Measurements from ENCODE around the gene MLX. TPM values are rescaled to one million over a fixed set of nuclear protein-coding genes. Genes with fewer than 3 reads are reported as not detected.
A peak's percentile ranks its signal among the peaks of the same experiment; 100 is the strongest.

MLX gene
- total and polyA plus RNA-seq, 10 of the 15 experiments (the other 5 are each of a cell fraction or from before 2014, with no cell fraction given), result 34.4 to 65.0 (median 44.4) TPM

- FAIRE-seq (no peak), ATAC-seq (no peak), DNase-seq (ENCODE audit: low read depth, low spot score) (no peak)
- H3K4me1 ChIP-seq (ENCODE audit: control insufficient read depth, insufficient read depth, low read length), result peaks cover 8% of the 10 kb centered on the region
- H4K20me1 ChIP-seq (ENCODE audit: control insufficient read depth, insufficient read depth), result no peaks in the 10 kb centered on the region
- H3K79me2 ChIP-seq (ENCODE audit: control insufficient read depth, insufficient read depth, low read length), result peaks cover 13% of the 10 kb centered on the region
- ChIA-PET CTCF (interaction anchor here (1.1 to 1.3 kb wide), 2 partner anchors 13 to 181 kb away, joined by 3 read pairs; no protein-coding TSS in a partner anchor), RAD21 (ENCODE audit: unreplicated experiment) (interaction anchor here (0.7 to 1.6 kb wide), 2 partner anchors 14 to 756 kb away, joined by 3 read pairs; no protein-coding TSS in a partner anchor), SMC1A (ENCODE audit: uncharacterized antibody, unreplicated experiment) (interaction anchor here (0.6 to 1.0 kb wide), 3 partner anchors 11 to 575 kb away, joined by 3 read pairs; partner anchors contain the start of gene CNP), POLR2A (interaction anchor here (0.5 to 1.4 kb wide), 5 partner anchors 9 to 56 kb away, joined by 3 to 5 read pairs (median 3); no protein-coding TSS in a partner anchor)
- no peak overlapping the region for H3K27ac ChIP-seq (ENCODE audit: control insufficient read depth, insufficient read depth)
- 82% methylated on average over 17 of the region's 17 CpGs for WGBS (ENCODE audit: insufficient coverage, insufficient replicate concordance, low lambda C conversion rate, missing lambda C conversion rate)
- H3K4me3 ChIP-seq, result no peak overlapping the region
- intact Hi-C loops (cut with micrococcal nuclease; ENCODE audit: unreplicated experiment), result no loop called here
- BruUV-seq (replicated peaks), result no TSS peak
- in situ Hi-C loops (cut with MboI), result no loop called here
- H3K36me3 ChIP-seq (ENCODE audit: control insufficient read depth in 2 of 2, insufficient read depth in 2 of 2, low read length in 1 of 2), result peaks cover 0 to 5% of the 10 kb centered on the region in 2 experiments; a peak in 3 of 4 replicates
- TF ChIP-seq POLR2A (IDR thresholded peaks at IDR 0.05; ENCODE audit: low read depth, low read length) (peak; percentile 46), TAF1 (IDR thresholded peaks at IDR 0.05; ENCODE audit: borderline replicate concordance, low read depth, low read length) (no peak)
- H3K9ac ChIP-seq (ENCODE audit: control insufficient read depth, insufficient read depth, low read length), result no peak overlapping the region
- H2AFZ ChIP-seq (ENCODE audit: control insufficient read depth, low read depth, low read length), result no peak overlapping the region
- H3K9me3 ChIP-seq (replicated peaks; ENCODE audit: control insufficient read depth, insufficient read depth, low read length), result no peaks in the 10 kb centered on the region
- H3K4me2 ChIP-seq (ENCODE audit: control insufficient read depth, insufficient read depth), result no peak overlapping the region
- H3K27me3 ChIP-seq (replicated peaks in 1 of 2; ENCODE audit: control insufficient read depth in 2 of 2, insufficient read depth in 2 of 2, low read length in 1 of 2), result no peaks in the 10 kb centered on the region
Observed at GRCh38 chr17:42541041-42541833, 25.7 kb upstream of the MLX start.

GRCh38 chr17:42543190-42544079 lies 23.5 kb upstream of the MLX start:
- CTCF ChIA-PET, result no interaction called here
- peaks cover 0 to 5% of the 10 kb centered on the region in 2 experiments; a peak in 3 of 4 replicates for H3K36me3 ChIP-seq (ENCODE audit: control insufficient read depth in 2 of 2, insufficient read depth in 2 of 2, low read length in 1 of 2)
- ATAC-seq, result no peak
- no peak overlapping the region for H3K9ac ChIP-seq (ENCODE audit: control insufficient read depth, insufficient read depth, low read length)
- BruUV-seq (replicated peaks), result no TSS peak
- in situ Hi-C loops (cut with MboI), result no loop called here
- no peaks in the 10 kb centered on the region for H3K79me2 ChIP-seq (ENCODE audit: control insufficient read depth, insufficient read depth, low read length)
- no peak overlapping the region for H3K4me2 ChIP-seq (ENCODE audit: control insufficient read depth, insufficient read depth)
- no peak overlapping the region for H3K4me3 ChIP-seq
- H3K27ac ChIP-seq (ENCODE audit: control insufficient read depth, insufficient read depth), result no peak overlapping the region
- 96% methylated on average over 39 of the region's 39 CpGs for WGBS (ENCODE audit: insufficient coverage, insufficient replicate concordance, low lambda C conversion rate, missing lambda C conversion rate)
- H4K20me1 ChIP-seq (ENCODE audit: control insufficient read depth, insufficient read depth), result no peaks in the 10 kb centered on the region
- 0 out of 2 replicates have a peak, but pooled peaks cover 3% of the 10 kb centered on the region for H3K4me1 ChIP-seq (ENCODE audit: control insufficient read depth, insufficient read depth, low read length)
- H3K9me3 ChIP-seq (replicated peaks; ENCODE audit: control insufficient read depth, insufficient read depth, low read length), result no peaks in the 10 kb centered on the region
- H3K27me3 ChIP-seq (replicated peaks in 1 of 2; ENCODE audit: control insufficient read depth in 2 of 2, insufficient read depth in 2 of 2, low read length in 1 of 2), result no peaks in the 10 kb centered on the region
- POLR2A ChIA-PET, result no interaction called here
- TF ChIP-seq ZBTB4 (CRISPR knock-in tag; IDR thresholded peaks at IDR 0.05) (no peak), EED (IDR thresholded peaks at IDR 0.05; ENCODE audit: low read depth) (no peak), PBX3 (IDR thresholded peaks at IDR 0.05; ENCODE audit: insufficient replicate concordance, low read depth, low read length) (no peak), RBBP5 (conservative IDR thresholded peaks at IDR 0.05) (no peak), SPI1 (IDR thresholded peaks at IDR 0.05; ENCODE audit: borderline replicate concordance, insufficient read depth, low read depth, low read length) (no peak)
- RAD21 ChIA-PET (ENCODE audit: unreplicated experiment), result interaction anchor here (1.2 kb wide), 1 partner anchor 11 kb away, joined by 3 read pairs; no protein-coding TSS in a partner anchor
- no peak for DNase-seq (ENCODE audit: low read depth, low spot score)
- intact Hi-C loops (cut with micrococcal nuclease; ENCODE audit: unreplicated experiment), result no loop called here
- H2AFZ ChIP-seq (ENCODE audit: control insufficient read depth, low read depth, low read length), result no peak overlapping the region
- FAIRE-seq, result no peak
- SMC1A ChIA-PET (ENCODE audit: uncharacterized antibody, unreplicated experiment), result no interaction called here
